ENCODE data around the gene VWA7. TPM values are rescaled to one million over a fixed set of nuclear protein-coding genes. Genes with fewer than 3 reads are reported as not detected.
A peak's percentile ranks its signal among the peaks of the same experiment; 100 is the strongest.

VWA7 gene
- total RNA-seq, 2 donors from 2014 or later: 0.64 to 0.95 TPM

DNA sequence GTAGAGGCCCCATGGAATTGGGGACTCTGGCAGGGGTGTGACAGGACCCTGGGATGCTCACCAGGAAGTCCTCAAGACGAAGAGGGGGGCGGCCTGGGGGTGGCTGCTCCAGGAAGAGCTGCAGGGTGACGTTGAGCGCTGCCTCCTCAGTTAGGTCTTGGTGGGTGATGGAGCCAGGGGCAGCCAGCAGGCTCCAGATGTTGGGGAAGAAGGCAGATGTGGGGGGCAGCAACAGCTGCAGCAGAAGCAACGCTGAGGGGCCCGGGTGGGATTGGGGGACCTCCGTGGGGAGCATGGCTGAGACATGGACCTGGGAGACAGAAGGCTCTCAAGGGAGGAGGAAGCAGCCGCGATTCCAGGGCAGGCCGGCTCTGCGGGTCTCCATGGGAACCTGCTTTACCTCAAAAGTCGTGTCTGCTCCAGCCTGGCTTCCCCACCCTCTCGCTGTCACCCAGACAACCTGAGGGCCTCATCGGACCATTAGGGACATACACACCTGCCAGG lies 591 bp downstream of the VWA7 start:
- Mint-ChIP-seq H3K4me3 (no peak overlapping the region), H3K9me3 (no peaks in the 10 kb centered on the region), H3K36me3 (ENCODE audit: low read depth) (peaks cover 16% of the 10 kb centered on the region), H3K27me3 (ENCODE audit: insufficient read depth) (no peaks in the 10 kb centered on the region), H3K4me1 (no peaks in the 10 kb centered on the region), H3K27ac (no peak overlapping the region)
- no peak for DNase-seq
- Histone ChIP-seq H3K4me3 (ENCODE audit: low read length) (no peak overlapping the region), H3K9ac (ENCODE audit: extremely low read depth, low read length, poor library complexity, severe bottlenecking) (no peak overlapping the region), H3K27ac (ENCODE audit: low read depth, low read length) (no peak overlapping the region), H3K4me1 (ENCODE audit: control insufficient read depth, insufficient read depth, low read length) (no peaks in the 10 kb centered on the region), H3K27me3 (ENCODE audit: control insufficient read depth, insufficient read depth, low read length, poor library complexity, severe bottlenecking) (no peaks in the 10 kb centered on the region), H3K36me3 (ENCODE audit: control insufficient read depth, insufficient read depth, low read length) (peaks cover 24% of the 10 kb centered on the region), H3K9me3 (ENCODE audit: control insufficient read depth, low read length) (no peaks in the 10 kb centered on the region)
- TF ChIP-seq, protein P1, sequence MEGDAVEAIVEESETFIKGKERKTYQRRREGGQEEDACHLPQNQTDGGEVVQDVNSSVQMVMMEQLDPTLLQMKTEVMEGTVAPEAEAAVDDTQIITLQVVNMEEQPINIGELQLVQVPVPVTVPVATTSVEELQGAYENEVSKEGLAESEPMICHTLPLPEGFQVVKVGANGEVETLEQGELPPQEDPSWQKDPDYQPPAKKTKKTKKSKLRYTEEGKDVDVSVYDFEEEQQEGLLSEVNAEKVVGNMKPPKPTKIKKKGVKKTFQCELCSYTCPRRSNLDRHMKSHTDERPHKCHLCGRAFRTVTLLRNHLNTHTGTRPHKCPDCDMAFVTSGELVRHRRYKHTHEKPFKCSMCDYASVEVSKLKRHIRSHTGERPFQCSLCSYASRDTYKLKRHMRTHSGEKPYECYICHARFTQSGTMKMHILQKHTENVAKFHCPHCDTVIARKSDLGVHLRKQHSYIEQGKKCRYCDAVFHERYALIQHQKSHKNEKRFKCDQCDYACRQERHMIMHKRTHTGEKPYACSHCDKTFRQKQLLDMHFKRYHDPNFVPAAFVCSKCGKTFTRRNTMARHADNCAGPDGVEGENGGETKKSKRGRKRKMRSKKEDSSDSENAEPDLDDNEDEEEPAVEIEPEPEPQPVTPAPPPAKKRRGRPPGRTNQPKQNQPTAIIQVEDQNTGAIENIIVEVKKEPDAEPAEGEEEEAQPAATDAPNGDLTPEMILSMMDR (conservative IDR thresholded peaks at IDR 0.05): no peak
- 68 to 81% methylated on average over 12 to 14 of the region's 14 CpGs for WGBS, 2 experiments (ENCODE audit: insufficient coverage in 1 of 2, insufficient read length in 1 of 2)

DNA sequence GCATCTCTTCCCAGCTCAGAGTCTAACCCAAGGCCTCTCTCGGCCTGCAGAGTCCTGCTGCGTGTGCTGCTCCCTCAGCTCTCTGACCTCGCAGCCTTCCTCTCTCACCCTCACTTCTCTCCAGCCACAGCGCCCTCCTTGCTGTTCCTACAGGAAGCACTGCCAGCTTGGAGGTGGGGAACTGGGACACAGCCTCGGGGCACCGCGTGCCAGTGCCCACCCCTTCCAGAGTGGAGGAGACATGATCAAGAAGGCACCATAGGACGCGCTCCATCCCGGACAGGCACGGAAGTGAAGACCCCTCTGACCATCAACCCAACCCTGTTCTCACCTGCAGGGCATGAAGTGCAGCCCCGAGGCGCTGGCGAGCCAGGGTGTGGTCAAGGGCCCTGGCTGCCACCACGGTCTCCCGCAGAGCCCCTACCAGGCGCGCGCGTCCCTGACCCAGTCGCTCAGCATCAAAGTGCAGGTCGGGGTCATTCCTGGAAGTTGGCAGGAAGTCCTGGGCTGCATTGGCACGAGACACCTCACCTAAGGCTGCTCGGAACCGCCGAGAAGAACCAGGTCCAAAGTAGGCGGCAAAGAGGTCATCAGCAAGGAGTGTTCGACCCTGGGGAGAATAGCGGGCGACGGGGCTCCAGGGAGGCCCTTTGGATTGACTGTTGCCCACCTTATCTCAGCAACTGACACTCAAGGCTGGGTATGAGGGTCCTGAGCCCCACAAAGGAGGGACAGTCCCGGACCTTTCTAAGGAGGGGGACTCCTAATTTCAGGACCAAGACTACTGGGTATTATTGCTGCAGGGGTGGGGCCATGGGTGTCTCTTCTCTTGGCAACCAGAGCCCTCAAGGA lies 1.3 kb downstream of the VWA7 start:
- Histone ChIP-seq H3K36me3 (ENCODE audit: control insufficient read depth, insufficient read depth, low read length) (peaks cover 18% of the 10 kb centered on the region), H3K4me3 (ENCODE audit: low read length) (no peak overlapping the region), H3K9me3 (ENCODE audit: control insufficient read depth, low read length) (no peaks in the 10 kb centered on the region), H3K27me3 (ENCODE audit: control insufficient read depth, insufficient read depth, low read length, poor library complexity, severe bottlenecking) (no peaks in the 10 kb centered on the region), H3K4me1 (ENCODE audit: control insufficient read depth, insufficient read depth, low read length) (no peaks in the 10 kb centered on the region), H3K27ac (ENCODE audit: low read depth, low read length) (no peak overlapping the region), H3K9ac (ENCODE audit: extremely low read depth, low read length, poor library complexity, severe bottlenecking) (no peak overlapping the region)
- Mint-ChIP-seq H3K27ac (peak overlapping the region; percentile 61), H3K9me3 (no peaks in the 10 kb centered on the region), H3K4me1 (no peaks in the 10 kb centered on the region), H3K4me3 (no peak overlapping the region), H3K27me3 (ENCODE audit: insufficient read depth) (no peaks in the 10 kb centered on the region), H3K36me3 (ENCODE audit: low read depth) (peaks cover 12% of the 10 kb centered on the region)
- WGBS, 2 experiments (ENCODE audit: insufficient coverage in 1 of 2, insufficient read length in 1 of 2): 93 to 98% methylated on average over 19 to 32 of the region's 32 CpGs
- no peak for DNase-seq
- TF ChIP-seq, protein P1 (conservative IDR thresholded peaks at IDR 0.05): no peak

DNA sequence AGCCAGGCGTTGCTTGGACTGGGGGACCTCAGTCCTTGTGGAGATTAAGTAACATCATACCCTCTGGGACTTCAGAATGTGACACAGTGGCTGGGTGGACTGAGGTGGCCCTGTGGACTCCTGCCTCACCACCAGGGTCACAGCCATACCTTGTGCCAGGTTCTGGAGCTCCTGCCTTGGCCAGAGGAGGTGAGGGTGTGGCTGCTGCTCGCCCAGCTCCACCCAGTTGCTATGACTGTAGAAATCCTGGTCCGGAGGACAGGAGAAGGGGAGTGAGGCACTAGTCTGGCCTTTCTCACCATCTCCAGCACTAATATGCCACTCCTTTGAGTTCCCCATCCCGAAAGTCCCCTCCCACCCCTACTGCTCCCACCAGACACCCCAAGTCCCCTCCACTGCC lies 1.9 kb downstream of the VWA7 start:
- H3K36me3 ChIP-seq (ENCODE audit: control insufficient read depth, insufficient read depth, low read length): peaks cover 12% of the 10 kb centered on the region
- H3K4me1 ChIP-seq (ENCODE audit: control insufficient read depth, insufficient read depth, low read length): no peaks in the 10 kb centered on the region
- no peaks in the 10 kb centered on the region for H3K27me3 Mint-ChIP-seq (ENCODE audit: insufficient read depth)
- no peaks in the 10 kb centered on the region for H3K9me3 ChIP-seq (ENCODE audit: control insufficient read depth, low read length)
- H3K27me3 ChIP-seq (ENCODE audit: control insufficient read depth, insufficient read depth, low read length, poor library complexity, severe bottlenecking): no peaks in the 10 kb centered on the region
- H3K9me3 Mint-ChIP-seq: no peaks in the 10 kb centered on the region
- H3K36me3 Mint-ChIP-seq (ENCODE audit: low read depth): peaks cover 5% of the 10 kb centered on the region
- no peaks in the 10 kb centered on the region for H3K4me1 Mint-ChIP-seq
- peak overlapping the region; percentile 61 for H3K27ac Mint-ChIP-seq
- H3K9ac ChIP-seq (ENCODE audit: extremely low read depth, low read length, poor library complexity, severe bottlenecking): no peak overlapping the region
- H3K27ac ChIP-seq (ENCODE audit: low read depth, low read length): no peak overlapping the region
- no peak overlapping the region for H3K4me3 Mint-ChIP-seq
- no peak for DNase-seq
- TF ChIP-seq, protein P1 (conservative IDR thresholded peaks at IDR 0.05): peak; percentile 25
- H3K4me3 ChIP-seq (ENCODE audit: low read length): no peak overlapping the region
- WGBS, 2 experiments (ENCODE audit: insufficient coverage in 1 of 2, insufficient read length in 1 of 2): 90 to 100% methylated on average over 1 to 4 of the region's 4 CpGs
